ENCODE data around the gene ZIC2. TPM values are rescaled to one million over a fixed set of nuclear protein-coding genes. Genes with fewer than 3 reads are reported as not detected.

Gene ZIC2
- total and polyA plus RNA-seq, 2 experiments from 2014 or later: not detected

GRCh38 chr13:99982731-99983498 is 1.3 kb downstream of the ZIC2 start:
- no peaks in the 10 kb centered on the region for H3K79me2 ChIP-seq (ENCODE audit: insufficient read depth)
- in situ Hi-C loops (cut with MboI): no loop called here

GRCh38 chr13:99983499-99984401 is 2.2 kb downstream of the ZIC2 start:
- WGBS, 2 experiments (ENCODE audit: low coverage in 1 of 2, low lambda C conversion rate in 2 of 2, missing lambda C conversion rate in 2 of 2): 9 to 13% methylated on average over 41 to 42 of the region's 42 CpGs
- DNase-seq: peak; percentile 57
- Histone ChIP-seq H2AFZ (no peak overlapping the region), H3K27ac (no peak overlapping the region), H3K4me2 (ENCODE audit: unreplicated experiment) (no peak overlapping the region), H4K20me1 (ENCODE audit: insufficient read depth) (no peaks in the 10 kb centered on the region), H3K4me3 (no peak overlapping the region), H3K79me2 (ENCODE audit: insufficient read depth) (no peaks in the 10 kb centered on the region), H3K9ac (no peak overlapping the region), H3F3A (ENCODE audit: insufficient read depth) (no peaks in the 10 kb centered on the region), H3K36me3 (ENCODE audit: low read depth) (no peaks in the 10 kb centered on the region), H3K4me1 (ENCODE audit: insufficient read depth) (no peaks in the 10 kb centered on the region), H3K9me3 (ENCODE audit: low read depth) (no peaks in the 10 kb centered on the region), H3K9me2 (ENCODE audit: insufficient read depth) (no peaks in the 10 kb centered on the region), H3K27me3 (replicated peaks; ENCODE audit: insufficient read depth) (peaks cover 79% of the 10 kb centered on the region)
- TF ChIP-seq EZH2phosphoT487 (IDR thresholded peaks at IDR 0.05; ENCODE audit: insufficient read depth, low read depth): 0 out of 2 replicates have a peak, but pooled peaks have one; percentile 13
- peak; percentile 24 for TF ChIP-seq EZH2 (IDR thresholded peaks at IDR 0.05; ENCODE audit: insufficient read depth, poor library complexity, severe bottlenecking)
- in situ Hi-C loops (cut with MboI): no loop called here

More at GRCh38 chr13:99982731-99983498, 1.3 kb downstream of the ZIC2 start:
- Histone ChIP-seq H4K20me1 (ENCODE audit: insufficient read depth) (no peaks in the 10 kb centered on the region), H3K9ac (no peak overlapping the region), H3K9me3 (ENCODE audit: low read depth) (no peaks in the 10 kb centered on the region), H3K36me3 (ENCODE audit: low read depth) (no peaks in the 10 kb centered on the region), H3K27ac (no peak overlapping the region), H2AFZ (no peak overlapping the region), H3K4me2 (ENCODE audit: unreplicated experiment) (no peak overlapping the region), H3F3A (ENCODE audit: insufficient read depth) (no peaks in the 10 kb centered on the region), H3K9me2 (ENCODE audit: insufficient read depth) (no peaks in the 10 kb centered on the region), H3K4me1 (ENCODE audit: insufficient read depth) (no peaks in the 10 kb centered on the region), H3K27me3 (replicated peaks; ENCODE audit: insufficient read depth) (peaks cover 80% of the 10 kb centered on the region), H3K4me3 (no peak overlapping the region)
- TF ChIP-seq EZH2 (IDR thresholded peaks at IDR 0.05; ENCODE audit: insufficient read depth, poor library complexity, severe bottlenecking) (peak; percentile 55), EZH2phosphoT487 (IDR thresholded peaks at IDR 0.05; ENCODE audit: insufficient read depth, low read depth) (0 out of 2 replicates have a peak, but pooled peaks have one; percentile 20)
- no peak for DNase-seq
- 22 to 24% methylated on average over 45 to 47 of the region's 48 CpGs for WGBS, 2 experiments (ENCODE audit: low coverage in 1 of 2, low lambda C conversion rate in 2 of 2, missing lambda C conversion rate in 2 of 2)

DNA sequence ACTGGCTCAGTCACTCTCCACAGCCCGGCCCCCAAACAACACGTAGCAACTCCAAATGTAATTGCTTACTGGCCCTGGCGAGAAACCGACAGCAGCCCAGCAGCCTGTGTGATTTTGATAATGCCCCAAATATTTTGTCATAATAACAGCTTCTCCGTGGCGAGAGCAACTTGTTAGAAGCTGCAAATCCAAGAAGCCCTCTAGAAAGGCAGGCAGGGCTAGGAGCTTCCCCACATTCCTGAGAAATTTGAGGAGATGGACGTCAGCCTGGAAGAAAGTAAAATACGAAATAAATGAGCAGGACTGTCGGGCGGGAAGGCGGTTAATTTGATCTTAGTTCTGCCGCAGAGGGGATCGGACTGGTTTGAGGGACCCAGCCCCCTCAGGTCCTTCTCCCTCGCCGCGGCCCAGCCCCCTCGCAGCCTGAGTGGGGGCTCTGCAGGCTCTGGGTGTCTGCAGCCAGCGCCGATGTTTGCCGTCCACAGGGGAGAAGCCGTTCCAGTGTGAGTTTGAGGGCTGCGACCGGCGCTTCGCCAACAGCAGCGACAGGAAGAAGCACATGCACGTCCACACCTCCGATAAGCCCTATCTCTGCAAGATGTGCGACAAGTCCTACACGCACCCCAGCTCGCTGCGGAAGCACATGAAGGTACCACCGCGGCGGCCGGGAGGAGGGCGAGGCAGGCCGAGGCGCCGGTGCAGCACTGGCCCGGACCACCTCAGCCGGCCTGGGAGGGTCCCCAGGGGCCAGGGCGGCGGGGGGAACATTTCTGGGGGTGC is 3.1 kb downstream of the ZIC2 start:
- H3K4me1 ChIP-seq (ENCODE audit: insufficient read depth): no peaks in the 10 kb centered on the region
- TF ChIP-seq EZH2phosphoT487 (IDR thresholded peaks at IDR 0.05; ENCODE audit: insufficient read depth, low read depth) (peak; percentile 88), EZH2 (IDR thresholded peaks at IDR 0.05; ENCODE audit: insufficient read depth, poor library complexity, severe bottlenecking) (peak; percentile 99)
- no peak overlapping the region for H3K4me2 ChIP-seq (ENCODE audit: unreplicated experiment)
- no peaks in the 10 kb centered on the region for H3F3A ChIP-seq (ENCODE audit: insufficient read depth)
- no peak overlapping the region for H3K9ac ChIP-seq
- H3K79me2 ChIP-seq (ENCODE audit: insufficient read depth): no peaks in the 10 kb centered on the region
- no peaks in the 10 kb centered on the region for H3K9me3 ChIP-seq (ENCODE audit: low read depth)
- no peaks in the 10 kb centered on the region for H4K20me1 ChIP-seq (ENCODE audit: insufficient read depth)
- H3K27me3 ChIP-seq (replicated peaks; ENCODE audit: insufficient read depth): peaks cover 78% of the 10 kb centered on the region
- no peaks in the 10 kb centered on the region for H3K9me2 ChIP-seq (ENCODE audit: insufficient read depth)
- WGBS, 2 experiments (ENCODE audit: low coverage in 1 of 2, low lambda C conversion rate in 2 of 2, missing lambda C conversion rate in 2 of 2): 8 to 13% methylated on average over 26 to 31 of the region's 44 CpGs
- H3K27ac ChIP-seq: no peak overlapping the region
- no peak overlapping the region for H2AFZ ChIP-seq
- no peaks in the 10 kb centered on the region for H3K36me3 ChIP-seq (ENCODE audit: low read depth)
- no peak for DNase-seq
- no peak overlapping the region for H3K4me3 ChIP-seq
- in situ Hi-C loops (cut with MboI): no loop called here
